ENCODE data around the gene PLEKHA4. TPM values are rescaled to one million over a fixed set of nuclear protein-coding genes. Genes with fewer than 3 reads are reported as not detected.
A peak's percentile ranks its signal among the peaks of the same experiment; 100 is the strongest.

Gene PLEKHA4
- total RNA-seq, 4 donors from 2014 or later: 2.6 to 34.4 (median 10.3) TPM

DNA sequence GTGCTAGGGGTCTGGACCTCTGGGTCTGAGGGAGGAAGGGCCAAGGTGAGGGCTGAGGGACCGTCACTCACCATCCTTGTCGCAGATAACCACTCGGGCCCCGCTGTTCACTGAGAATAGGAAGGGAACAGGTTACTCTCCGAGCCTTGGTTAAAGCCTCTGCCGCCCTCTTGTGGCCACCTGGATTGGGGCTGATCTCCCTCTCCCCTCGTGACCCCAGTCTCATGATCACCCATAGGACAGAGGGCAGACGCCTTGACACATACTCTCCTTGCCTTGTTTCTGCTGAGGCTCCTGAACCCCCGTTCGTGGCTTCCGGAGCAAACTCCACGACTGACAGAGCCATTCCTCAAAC is 32.7 kb downstream of the PLEKHA4 start:
- H3K4me1 ChIP-seq: peaks cover 0 to 19% (median 9%) of the 10 kb centered on the region in 4 donors
- peak overlapping the region; percentile 3 to 42 (median 20) for H3K4me3 ChIP-seq
- DNase-seq: peak; percentile 96
- no peaks in the 10 kb centered on the region for H3K9me3 ChIP-seq
- H3K27ac ChIP-seq: peak overlapping the region; percentile 64 to 70 (median 68)
- in situ Hi-C loops (cut with MboI; ENCODE audit: low pct_ligation_motif_present in 1 of 4, low pct_unique_long_range_greater_than_20kb in 1 of 4, low sequenced_read_pairs in 3 of 4) (loop anchor here in 2 of 4 donors (5.0 kb wide), 1 partner anchor 43 kb away; no protein-coding TSS in a partner anchor), intact Hi-C loops (cut with DNase I; ENCODE audit: low total_unique reads) (loop anchor here (2.0 kb wide), 1 partner anchor 41 kb away; no protein-coding TSS in a partner anchor)
- WGBS, 2 donors (ENCODE audit: low coverage in 1 of 2): 1% methylated on average over 12 of the region's 12 CpGs; no CpG with 5 or more reads in 1 of the 2 donors
- H3K27me3 ChIP-seq: no peaks in the 10 kb centered on the region
- TF ChIP-seq EP300 (IDR thresholded peaks at IDR 0.05; ENCODE audit: low read depth): no peak
- peak; percentile 28 for TF ChIP-seq POLR2A (IDR thresholded peaks at IDR 0.05)
- TF ChIP-seq, protein P1, sequence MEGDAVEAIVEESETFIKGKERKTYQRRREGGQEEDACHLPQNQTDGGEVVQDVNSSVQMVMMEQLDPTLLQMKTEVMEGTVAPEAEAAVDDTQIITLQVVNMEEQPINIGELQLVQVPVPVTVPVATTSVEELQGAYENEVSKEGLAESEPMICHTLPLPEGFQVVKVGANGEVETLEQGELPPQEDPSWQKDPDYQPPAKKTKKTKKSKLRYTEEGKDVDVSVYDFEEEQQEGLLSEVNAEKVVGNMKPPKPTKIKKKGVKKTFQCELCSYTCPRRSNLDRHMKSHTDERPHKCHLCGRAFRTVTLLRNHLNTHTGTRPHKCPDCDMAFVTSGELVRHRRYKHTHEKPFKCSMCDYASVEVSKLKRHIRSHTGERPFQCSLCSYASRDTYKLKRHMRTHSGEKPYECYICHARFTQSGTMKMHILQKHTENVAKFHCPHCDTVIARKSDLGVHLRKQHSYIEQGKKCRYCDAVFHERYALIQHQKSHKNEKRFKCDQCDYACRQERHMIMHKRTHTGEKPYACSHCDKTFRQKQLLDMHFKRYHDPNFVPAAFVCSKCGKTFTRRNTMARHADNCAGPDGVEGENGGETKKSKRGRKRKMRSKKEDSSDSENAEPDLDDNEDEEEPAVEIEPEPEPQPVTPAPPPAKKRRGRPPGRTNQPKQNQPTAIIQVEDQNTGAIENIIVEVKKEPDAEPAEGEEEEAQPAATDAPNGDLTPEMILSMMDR (IDR thresholded peaks at IDR 0.05): peak; percentile 82 to 97 (median 89)
- TF ChIP-seq POLR2AphosphoS5 (IDR thresholded peaks at IDR 0.05): peak in 2 of 3 donors; percentile 35 to 45
- no peaks in the 10 kb centered on the region for H3K36me3 ChIP-seq

DNA sequence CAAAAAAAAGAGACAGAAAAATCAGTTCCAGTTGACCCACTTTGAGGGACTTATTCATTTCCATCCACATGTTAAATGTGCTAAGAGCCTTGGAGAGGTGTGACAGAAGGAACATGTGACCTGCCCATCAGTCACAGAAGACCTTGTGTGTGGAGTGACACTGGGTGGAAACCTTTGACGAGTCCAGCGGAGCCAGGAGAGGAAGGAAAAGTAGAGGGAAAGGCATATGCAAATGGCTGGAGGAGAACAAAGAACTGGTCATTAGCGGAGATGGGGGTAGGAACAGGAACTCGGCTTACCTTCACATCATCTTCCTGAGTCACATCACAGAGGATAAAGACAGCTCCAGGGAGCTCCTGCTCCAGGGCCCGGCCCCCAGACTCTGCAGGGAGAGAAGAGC is 34.4 kb downstream of the PLEKHA4 start:
- Histone ChIP-seq H3K27me3 (no peaks in the 10 kb centered on the region), H3K4me3 (no peak overlapping the region), H3K27ac (no peak overlapping the region), H3K36me3 (no peaks in the 10 kb centered on the region), H3K9me3 (no peaks in the 10 kb centered on the region), H3K4me1 (peaks cover 0 to 19% (median 9%) of the 10 kb centered on the region in 4 donors)
- in situ Hi-C loops (cut with MboI; ENCODE audit: low pct_ligation_motif_present in 1 of 4, low pct_unique_long_range_greater_than_20kb in 1 of 4, low sequenced_read_pairs in 3 of 4): no loop called here
- 73 to 83% methylated on average over 4 to 5 of the region's 5 CpGs for WGBS, 2 donors (ENCODE audit: low coverage in 1 of 2)
- no peak for DNase-seq
- TF ChIP-seq, protein P1 (IDR thresholded peaks at IDR 0.05): no peak
- TF ChIP-seq POLR2AphosphoS5 (IDR thresholded peaks at IDR 0.05) (no peak), POLR2A (IDR thresholded peaks at IDR 0.05) (no peak), EP300 (IDR thresholded peaks at IDR 0.05; ENCODE audit: low read depth) (no peak)
- intact Hi-C loops (cut with DNase I; ENCODE audit: low total_unique reads): no loop called here

DNA sequence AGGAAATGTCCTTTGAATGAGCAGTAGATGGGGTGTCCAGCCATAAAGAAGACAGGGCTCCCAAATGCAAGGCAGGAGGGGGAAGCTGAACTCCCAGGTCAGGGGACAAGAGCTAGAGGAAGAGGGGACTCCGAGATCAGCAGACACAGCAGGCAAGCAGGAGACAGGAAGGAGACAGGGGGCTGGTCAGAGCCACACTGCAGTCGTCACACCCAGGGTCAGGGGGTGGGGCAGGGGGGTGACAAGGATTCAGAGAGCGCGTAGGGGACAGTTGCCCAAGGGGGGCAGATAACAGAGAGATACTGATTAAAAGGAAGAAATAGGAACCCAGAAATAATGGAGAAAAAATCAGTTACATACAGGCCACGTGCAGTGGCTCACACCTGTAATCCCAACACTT is 35.4 kb downstream of the PLEKHA4 start:
- Histone ChIP-seq H3K36me3 (no peaks in the 10 kb centered on the region), H3K4me3 (no peak overlapping the region), H3K27ac (no peak overlapping the region), H3K9me3 (no peaks in the 10 kb centered on the region), H3K27me3 (no peaks in the 10 kb centered on the region), H3K4me1 (peaks cover 0 to 19% (median 9%) of the 10 kb centered on the region in 4 donors)
- in situ Hi-C loops (cut with MboI; ENCODE audit: low pct_ligation_motif_present in 1 of 4, low pct_unique_long_range_greater_than_20kb in 1 of 4, low sequenced_read_pairs in 3 of 4) (no loop called here), intact Hi-C loops (cut with DNase I; ENCODE audit: low total_unique reads) (no loop called here)
- 73 to 80% methylated on average over 1 to 5 of the region's 5 CpGs for WGBS, 2 donors (ENCODE audit: low coverage in 1 of 2)
- no peak for TF ChIP-seq POLR2A (IDR thresholded peaks at IDR 0.05)
- no peak for TF ChIP-seq EP300 (IDR thresholded peaks at IDR 0.05; ENCODE audit: low read depth)
- TF ChIP-seq POLR2AphosphoS5 (IDR thresholded peaks at IDR 0.05): no peak
- TF ChIP-seq, protein P1 (IDR thresholded peaks at IDR 0.05): no peak
- no peak for DNase-seq

DNA sequence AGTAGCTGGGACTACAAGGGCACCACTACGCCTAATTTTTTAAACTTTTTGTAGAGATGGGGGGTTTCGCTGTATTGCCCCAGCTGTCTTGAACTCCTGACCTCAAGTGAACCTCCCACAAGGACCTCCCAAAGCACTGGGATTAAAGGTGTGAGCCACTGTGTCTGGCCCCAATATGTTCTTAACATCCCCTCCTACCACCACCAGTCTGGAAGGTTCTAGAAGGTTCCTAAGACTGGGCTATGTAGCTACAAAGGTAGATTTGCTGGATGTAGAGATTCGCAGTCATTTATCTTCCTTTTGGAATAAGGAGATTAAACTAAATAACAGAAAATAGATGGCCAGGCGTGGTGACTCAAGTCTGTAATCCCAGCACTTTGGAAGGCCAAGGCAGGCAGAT is 37.5 kb downstream of the PLEKHA4 start:
- Histone ChIP-seq H3K36me3 (no peaks in the 10 kb centered on the region), H3K4me3 (no peak overlapping the region), H3K27me3 (no peaks in the 10 kb centered on the region), H3K9me3 (no peaks in the 10 kb centered on the region), H3K27ac (no peak overlapping the region), H3K4me1 (peaks cover 0 to 8% (median 6%) of the 10 kb centered on the region in 4 donors)
- in situ Hi-C loops (cut with MboI; ENCODE audit: low pct_ligation_motif_present in 1 of 4, low pct_unique_long_range_greater_than_20kb in 1 of 4, low sequenced_read_pairs in 3 of 4) (no loop called here), intact Hi-C loops (cut with DNase I; ENCODE audit: low total_unique reads) (no loop called here)
- DNase-seq: no peak
- TF ChIP-seq, protein P1 (IDR thresholded peaks at IDR 0.05): no peak
- TF ChIP-seq POLR2A (IDR thresholded peaks at IDR 0.05) (no peak), POLR2AphosphoS5 (IDR thresholded peaks at IDR 0.05) (no peak), EP300 (IDR thresholded peaks at IDR 0.05; ENCODE audit: low read depth) (no peak)
- 95% methylated on average over 4 of the region's 4 CpGs; no CpG with 5 or more reads in 1 of the 2 donors for WGBS, 2 donors (ENCODE audit: low coverage in 1 of 2)

Data from transverse colon (tissue), 4 donors.